Ishikawa (cell line): ENCODE data around the gene ORAI2.

Source experiments
- CEBPB ChIP-seq: IDR thresholded peaks from 2 replicates; pipeline ENCODE4 v1.6.1; 2012
- CREB1 ChIP-seq: IDR thresholded peaks from 2 replicates; pipeline ENCODE4 v1.6.1; 2012; ENCODE audit warnings: low read depth
- EGR1 ChIP-seq: IDR thresholded peaks from 2 replicates; pipeline ENCODE4 v1.6.1; 2012
- EP300 ChIP-seq: IDR thresholded peaks from 2 replicates; pipeline ENCODE4 v1.6.1; 2012; ENCODE audit warnings: borderline replicate concordance
- FOXM1 ChIP-seq: IDR thresholded peaks from 2 replicates; pipeline ENCODE4 v1.6.1; 2012; ENCODE audit warnings: low read depth, borderline replicate concordance
- MAX ChIP-seq: IDR thresholded peaks from 2 replicates; pipeline ENCODE4 v1.6.1; 2012
- NFIC ChIP-seq: IDR thresholded peaks from 2 replicates; pipeline ENCODE4 v1.6.1; 2012
- RAD21 ChIP-seq: IDR thresholded peaks from 2 replicates; pipeline ENCODE4 v1.6.1; 2012; ENCODE audit warnings: low read depth
- REST ChIP-seq: IDR thresholded peaks from 2 replicates; pipeline ENCODE4 v1.6.1; 2012; ENCODE audit warnings: low read depth, mild to moderate bottlenecking
- TAF1 ChIP-seq: IDR thresholded peaks from 2 replicates; pipeline ENCODE4 v1.6.1; 2012; ENCODE audit warnings: low read depth, mild to moderate bottlenecking
- TCF12 ChIP-seq: IDR thresholded peaks from 2 replicates; pipeline ENCODE4 v1.6.1; 2012; ENCODE audit warnings: low read depth
- TEAD4 ChIP-seq: IDR thresholded peaks from 2 replicates; pipeline ENCODE4 v1.6.1; 2012
- USF1 ChIP-seq: IDR thresholded peaks from 2 replicates; pipeline ENCODE4 v1.6.1; 2012
- YY1 ChIP-seq: IDR thresholded peaks from 2 replicates; pipeline ENCODE4 v1.6.1; 2012; ENCODE audit warnings: low read depth
- ZBTB7A ChIP-seq: IDR thresholded peaks from 2 replicates; pipeline ENCODE4 v1.6.1; 2012; ENCODE audit warnings: low read depth

The ORAI2 gene

GRCh38 chr7:102418592-102418991 is 14.8 kb upstream of the ORAI2 start:
- TF ChIP-seq TEAD4 (no peak), FOXM1 (no peak)

- no peak for TF ChIP-seq EP300
- TF ChIP-seq CREB1 = no peak
- TF ChIP-seq REST = no peak
- TF ChIP-seq FOXM1 = no peak
- no peak for TF ChIP-seq NFIC
- TF ChIP-seq MAX = no peak
- TF ChIP-seq TCF12 = no peak
- no peak for TF ChIP-seq TEAD4
- no peak for TF ChIP-seq TAF1
- TF ChIP-seq CEBPB = no peak
- no peak for TF ChIP-seq ZBTB7A
- no peak for TF ChIP-seq EGR1
- TF ChIP-seq RAD21 = no peak
- TF ChIP-seq USF1 = no peak
- TF ChIP-seq YY1 = no peak
Observed at GRCh38 chr7:102421706-102422240, 11.6 kb upstream of the ORAI2 start.

- TF ChIP-seq REST (no peak), CEBPB (no peak)
Observed at GRCh38 chr7:102424129-102424551, 9.2 kb upstream of the ORAI2 start.

GRCh38 chr7:102424787-102425218 is 8.6 kb upstream of the ORAI2 start:
- TF ChIP-seq USF1 (no peak), TAF1 (no peak), TCF12 (no peak), CEBPB (no peak), TEAD4 (no peak), YY1 (no peak), EP300 (no peak), MAX (no peak), ZBTB7A (no peak), CREB1 (no peak), RAD21 (no peak), EGR1 (no peak), REST (no peak), FOXM1 (no peak), NFIC (no peak)

GRCh38 chr7:102425639-102426267 is 7.6 kb upstream of the ORAI2 start:
- TF ChIP-seq NFIC (no peak), USF1 (no peak), MAX (no peak), TAF1 (no peak), CREB1 (no peak), EGR1 (no peak), FOXM1 (no peak), REST (no peak), YY1 (no peak), EP300 (no peak), RAD21 (no peak), TEAD4 (no peak)
